MCF 10A (cell line): ENCODE measurements around the gene NAA60. TPM values are rescaled to one million over a fixed set of nuclear protein-coding genes. Genes with fewer than 3 reads are reported as not detected.

Source experiments
- BruUV-seq: library from RNA; stranded (reverse); fragments of 400-500 nt; replicated peaks from 2 replicates; lab custom pipeline; 2021; lab: Mats Ljungman, UMichigan
- CTCF ChIA-PET: fragments of 300-600 bp; sonication (Branson Sonifier 250); formaldehyde crosslinking; extraction: SDS; loops from one replicate; lab custom pipeline; 2021; ENCODE audit warnings: antibody characterized with exemption, inconsistent platforms; lab: Yijun Ruan, JAX
- POLR2A ChIA-PET: fragments of 300-600, 350-650 bp; sonication (Branson Sonifier 250); formaldehyde crosslinking; extraction: SDS; loops from one replicate; lab custom pipeline; 2020; ENCODE audit warnings: antibody characterized with exemption, inconsistent platforms; lab: Yijun Ruan, JAX
- DNase-seq: peaks from one replicate; pipeline ENCODE4 v3.0.0-alpha.2; 2018; ENCODE audit not compliant: unreplicated experiment
- H3K27ac Mint-ChIP-seq: one replicate; pipeline ENCODE4 v1.8.0; 2022; ENCODE audit warnings: mild to moderate bottlenecking, low read depth, mixed read lengths; ENCODE audit not compliant: unreplicated experiment
- H3K27me3 Mint-ChIP-seq: one replicate; pipeline ENCODE4 v1.8.0; 2022; ENCODE audit warnings: mixed read lengths; ENCODE audit not compliant: insufficient read depth, unreplicated experiment
- H3K36me3 Mint-ChIP-seq: one replicate; pipeline ENCODE4 v1.8.0; 2022; ENCODE audit warnings: mild to moderate bottlenecking, moderate library complexity, mixed read lengths; ENCODE audit not compliant: insufficient read depth, unreplicated experiment
- H3K4me1 Mint-ChIP-seq: one replicate; pipeline ENCODE4 v1.8.0; 2022; ENCODE audit warnings: mixed read lengths; ENCODE audit not compliant: insufficient read depth, unreplicated experiment
- H3K4me3 Mint-ChIP-seq: one replicate; pipeline ENCODE4 v1.8.0; 2022; ENCODE audit warnings: mild to moderate bottlenecking, moderate library complexity, mixed read lengths; ENCODE audit not compliant: unreplicated experiment
- H3K9me3 Mint-ChIP-seq: one replicate; pipeline ENCODE4 v1.8.0; 2022; ENCODE audit warnings: mixed read lengths; ENCODE audit not compliant: unreplicated experiment
- intact Hi-C: fragments of 100-400 bp; cut with micrococcal nuclease; formaldehyde crosslinking; loops from 2 replicates; pipeline ENCODE4 v1.14.1; 2022
- total RNA-seq: library from RNA; stranded (reverse); gene quantifications from 2 replicates; pipeline ENCODE4 v1.2.3, GENCODE V29; 2022
- TF ChIP-seq, protein P1 (sequence below): fragments of 200-600 bp; IDR thresholded peaks from one replicate; pipeline ENCODE4 v1.8.0; 2022; ENCODE audit warnings: antibody characterized with exemption, mild to moderate bottlenecking; ENCODE audit not compliant: unreplicated experiment

The NAA60 gene
- total RNA-seq, 1 experiment from 2014 or later = 38.6 TPM

- BruUV-seq = no TSS peak
- Mint-ChIP-seq H3K9me3 (no peaks in the 10 kb centered on the region), H3K36me3 (peaks cover 88% of the 10 kb centered on the region), H3K4me1 (peaks cover 3% of the 10 kb centered on the region), H3K27ac (no peak overlapping the region), H3K27me3 (no peaks in the 10 kb centered on the region), H3K4me3 (no peak overlapping the region)
- TF ChIP-seq, protein P1, sequence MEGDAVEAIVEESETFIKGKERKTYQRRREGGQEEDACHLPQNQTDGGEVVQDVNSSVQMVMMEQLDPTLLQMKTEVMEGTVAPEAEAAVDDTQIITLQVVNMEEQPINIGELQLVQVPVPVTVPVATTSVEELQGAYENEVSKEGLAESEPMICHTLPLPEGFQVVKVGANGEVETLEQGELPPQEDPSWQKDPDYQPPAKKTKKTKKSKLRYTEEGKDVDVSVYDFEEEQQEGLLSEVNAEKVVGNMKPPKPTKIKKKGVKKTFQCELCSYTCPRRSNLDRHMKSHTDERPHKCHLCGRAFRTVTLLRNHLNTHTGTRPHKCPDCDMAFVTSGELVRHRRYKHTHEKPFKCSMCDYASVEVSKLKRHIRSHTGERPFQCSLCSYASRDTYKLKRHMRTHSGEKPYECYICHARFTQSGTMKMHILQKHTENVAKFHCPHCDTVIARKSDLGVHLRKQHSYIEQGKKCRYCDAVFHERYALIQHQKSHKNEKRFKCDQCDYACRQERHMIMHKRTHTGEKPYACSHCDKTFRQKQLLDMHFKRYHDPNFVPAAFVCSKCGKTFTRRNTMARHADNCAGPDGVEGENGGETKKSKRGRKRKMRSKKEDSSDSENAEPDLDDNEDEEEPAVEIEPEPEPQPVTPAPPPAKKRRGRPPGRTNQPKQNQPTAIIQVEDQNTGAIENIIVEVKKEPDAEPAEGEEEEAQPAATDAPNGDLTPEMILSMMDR = no peak
- ChIA-PET CTCF (interaction anchor here (0.6 to 1.7 kb wide), 3 partner anchors 11 to 477 kb away, joined by 3 to 4 read pairs (median 4); no protein-coding TSS in a partner anchor), POLR2A (interaction anchor here (0.7 kb wide), 1 partner anchor 832 kb away, joined by 3 read pairs; no protein-coding TSS in a partner anchor)
- DNase-seq = no peak
- intact Hi-C loops = no loop called here
These were observed 70.6 kb downstream of the NAA60 start for GRCh38 chr16:3513892-3514583.

DNA sequence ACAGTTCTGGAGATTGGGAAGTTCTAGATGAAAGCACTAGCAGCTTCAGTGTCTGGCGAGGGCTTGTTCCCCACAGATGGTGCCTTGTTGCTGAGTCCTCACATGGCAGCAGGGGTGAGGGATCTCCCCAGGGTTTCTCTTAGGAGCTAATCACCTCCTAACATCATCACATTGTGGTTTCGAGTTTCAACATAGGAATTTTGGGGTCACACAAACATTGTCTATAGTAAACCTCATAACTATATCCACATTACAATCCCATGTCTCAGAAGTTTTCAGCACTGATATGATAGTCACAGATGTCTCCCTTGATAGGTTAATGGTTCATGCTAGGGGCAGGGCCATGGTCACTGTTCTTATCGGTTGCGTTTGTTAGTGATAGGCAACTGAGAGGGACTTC is 71.1 kb downstream of the NAA60 start:
- ChIA-PET POLR2A (no interaction called here), CTCF (interaction anchor here (0.6 to 1.7 kb wide), 3 partner anchors 11 to 477 kb away, joined by 3 to 4 read pairs (median 3); no protein-coding TSS in a partner anchor)
- BruUV-seq = no TSS peak
- intact Hi-C loops = no loop called here
- H3K36me3 Mint-ChIP-seq = peaks cover 88% of the 10 kb centered on the region
- H3K4me3 Mint-ChIP-seq = no peak overlapping the region
- no peaks in the 10 kb centered on the region for H3K9me3 Mint-ChIP-seq
- DNase-seq = no peak
- TF ChIP-seq, protein P1 = no peak
- H3K27ac Mint-ChIP-seq = peak overlapping the region; percentile 39
- H3K27me3 Mint-ChIP-seq = no peaks in the 10 kb centered on the region
- no peaks in the 10 kb centered on the region for H3K4me1 Mint-ChIP-seq

DNA sequence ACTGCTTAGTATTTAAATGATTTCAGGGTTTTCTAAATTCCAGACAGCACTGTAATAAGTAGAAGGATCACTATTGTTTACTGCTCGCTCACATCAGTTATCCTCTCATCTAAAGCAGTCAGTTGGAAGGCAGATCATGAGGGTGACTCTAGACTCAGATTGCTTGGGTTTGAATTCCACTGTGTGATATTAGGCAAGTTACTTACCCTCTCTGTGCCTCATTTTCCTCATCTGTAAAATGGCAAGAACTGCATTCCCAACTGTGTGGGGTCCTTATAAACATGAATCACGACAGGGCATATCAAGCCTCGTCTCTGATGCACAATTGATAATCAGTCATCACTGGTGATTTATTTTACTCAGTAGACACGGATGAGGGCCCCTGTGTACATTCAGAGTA is 72.4 kb downstream of the NAA60 start:
- Mint-ChIP-seq H3K27me3 (no peaks in the 10 kb centered on the region), H3K9me3 (no peaks in the 10 kb centered on the region), H3K27ac (no peak overlapping the region), H3K4me3 (no peak overlapping the region), H3K4me1 (no peaks in the 10 kb centered on the region), H3K36me3 (peaks cover 89% of the 10 kb centered on the region)
- CTCF ChIA-PET = interaction anchor here (1.7 kb wide), 1 partner anchor 10 kb away, joined by 4 read pairs; no protein-coding TSS in a partner anchor
- intact Hi-C loops = no loop called here
- TF ChIP-seq, protein P1 = no peak
- no TSS peak for BruUV-seq
- POLR2A ChIA-PET = no interaction called here
- DNase-seq = no peak

DNA sequence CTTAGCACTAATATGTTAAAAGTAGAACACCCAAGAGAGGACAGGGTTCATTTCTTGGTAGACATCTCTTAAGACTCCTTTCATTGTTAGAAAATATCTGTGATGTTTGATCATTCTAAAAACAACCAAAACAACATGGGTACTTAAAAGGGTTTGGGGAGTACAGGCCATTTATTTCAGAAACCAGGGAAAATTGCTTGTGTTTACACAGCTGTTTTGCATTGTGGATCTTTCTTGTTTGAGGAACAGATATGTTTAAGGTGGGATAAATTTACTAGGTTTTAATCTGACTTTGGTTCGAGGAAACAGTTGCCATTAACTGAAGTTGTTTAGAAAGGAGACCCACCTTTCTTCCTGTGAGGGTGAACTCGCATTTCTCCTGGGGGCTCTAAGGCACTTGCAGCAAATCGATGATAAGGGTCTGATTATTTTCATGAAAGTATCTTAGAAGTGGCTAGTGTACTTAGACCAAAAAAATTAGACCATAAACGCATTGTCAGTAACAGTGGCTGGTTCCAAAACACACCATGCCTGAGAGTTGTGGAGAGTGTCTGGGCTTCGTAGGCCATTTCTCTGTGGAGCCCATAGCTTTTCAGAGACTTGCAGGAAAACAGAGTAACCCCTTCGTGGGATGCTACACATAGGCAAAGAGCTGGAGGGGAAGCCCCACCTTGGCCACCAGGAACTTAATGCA is 75.0 kb downstream of the NAA60 start:
- no peak overlapping the region for H3K27ac Mint-ChIP-seq
- TF ChIP-seq, protein P1 = no peak
- no peaks in the 10 kb centered on the region for H3K4me1 Mint-ChIP-seq
- H3K9me3 Mint-ChIP-seq = no peaks in the 10 kb centered on the region
- DNase-seq = no peak
- POLR2A ChIA-PET = no interaction called here
- no TSS peak for BruUV-seq
- no peaks in the 10 kb centered on the region for H3K27me3 Mint-ChIP-seq
- CTCF ChIA-PET = interaction anchor here (0.7 kb wide), 1 partner anchor 536 kb away, joined by 4 read pairs; no protein-coding TSS in a partner anchor
- peaks cover 80% of the 10 kb centered on the region for H3K36me3 Mint-ChIP-seq
- intact Hi-C loops = no loop called here
- H3K4me3 Mint-ChIP-seq = no peak overlapping the region
